A673 (cell line): ENCODE measurements around the gene CUBN. TPM values are rescaled to one million over a fixed set of nuclear protein-coding genes. Genes with fewer than 3 reads are reported as not detected.

ENCODE experiments used
- BruUV-seq: library from RNA; stranded (reverse); fragments of 400-500 nt; replicated peaks from 2 replicates; lab custom pipeline; 2021; lab: Mats Ljungman, UMichigan
- CTCF ChIA-PET: fragments of 300-600 bp; sonication (Branson Sonifier 250); formaldehyde crosslinking; loops from one replicate; lab custom pipeline; 2022; ENCODE audit warnings: antibody characterized with exemption; lab: Charles Lee
- POLR2A ChIA-PET: fragments of 300-600 bp; sonication (Branson Sonifier 250); formaldehyde crosslinking; loops from one replicate; lab custom pipeline; 2022; ENCODE audit warnings: antibody characterized with exemption; ENCODE audit not compliant: low non-redundant PET; lab: Charles Lee
- DNase-seq: peaks from one replicate; pipeline ENCODE4 v3.0.0-alpha.2; 2015; ENCODE audit warnings: low spot score
- H3K27ac ChIP-seq: fragments of 200-600 bp; sonication (generic); 2 replicates; pipeline ENCODE4 v1.5.1; 2016; ENCODE audit warnings: mixed run types, low read depth, mild to moderate bottlenecking, mixed read lengths, antibody characterized with exemption, low read length; ENCODE audit not compliant: poor library complexity, severe bottlenecking
- H3K27me3 ChIP-seq: fragments of 200-600 bp; sonication (generic); replicated peaks from 2 replicates; pipeline ENCODE4 v1.6.1; 2017; ENCODE audit warnings: mixed run types, low read depth, mild to moderate bottlenecking, mixed read lengths, antibody characterized with exemption, low read length; ENCODE audit not compliant: insufficient read depth, poor library complexity
- H3K36me3 ChIP-seq: fragments of 200-600 bp; sonication (generic); 2 replicates; pipeline ENCODE4 v1.6.1; 2016; ENCODE audit warnings: mixed run types, mild to moderate bottlenecking, mixed read lengths, antibody characterized with exemption, low read length; ENCODE audit not compliant: insufficient read depth, poor library complexity, severe bottlenecking
- H3K4me1 ChIP-seq: fragments of 200-600 bp; sonication (generic); 2 replicates; pipeline ENCODE4 v1.6.1; 2017; ENCODE audit warnings: mixed run types, mild to moderate bottlenecking, mixed read lengths, antibody characterized with exemption, low read length; ENCODE audit not compliant: insufficient read depth, poor library complexity, severe bottlenecking
- H3K4me3 ChIP-seq: fragments of 200-600 bp; sonication (generic); 2 replicates; pipeline ENCODE4 v1.5.1; 2016; ENCODE audit warnings: low read depth, mixed run types, mild to moderate bottlenecking, mixed read lengths, low read length; ENCODE audit not compliant: poor library complexity, severe bottlenecking
- H3K9me3 ChIP-seq: fragments of 200-600 bp; sonication (generic); 2 replicates; pipeline ENCODE4 v1.6.1; 2016; ENCODE audit warnings: mixed run types, low read depth, mild to moderate bottlenecking, mixed read lengths, antibody characterized with exemption, low read length; ENCODE audit not compliant: poor library complexity, severe bottlenecking
- EZH2 ChIP-seq: fragments of 200-600 bp; sonication (generic); IDR thresholded peaks from 2 replicates; pipeline ENCODE4 v1.6.1; 2017; ENCODE audit warnings: borderline replicate concordance, low read depth, mild to moderate bottlenecking, mixed read lengths, antibody characterized with exemption, low read length; ENCODE audit not compliant: poor library complexity, severe bottlenecking
- intact Hi-C: fragments of 100-400 bp; cut with micrococcal nuclease; formaldehyde crosslinking; loops from one replicate; pipeline ENCODE4 v1.10.0; 2022; ENCODE audit not compliant: unreplicated experiment
- total RNA-seq: library from RNA; stranded (reverse); gene quantifications from 2 replicates; pipeline ENCODE4 v1.2.3, GENCODE V29; 2021
- TF ChIP-seq, protein P1 (sequence below): fragments of 300-800, 200-600 bp; sonication (generic); conservative IDR thresholded peaks from 2 replicates; pipeline ENCODE4 v1.5.1; 2017; ENCODE audit warnings: low read depth, mild to moderate bottlenecking, antibody characterized with exemption, low read length, moderate library complexity, mixed read lengths

The CUBN gene
- total RNA-seq, 1 experiment from 2014 or later = 3.4 TPM

DNA sequence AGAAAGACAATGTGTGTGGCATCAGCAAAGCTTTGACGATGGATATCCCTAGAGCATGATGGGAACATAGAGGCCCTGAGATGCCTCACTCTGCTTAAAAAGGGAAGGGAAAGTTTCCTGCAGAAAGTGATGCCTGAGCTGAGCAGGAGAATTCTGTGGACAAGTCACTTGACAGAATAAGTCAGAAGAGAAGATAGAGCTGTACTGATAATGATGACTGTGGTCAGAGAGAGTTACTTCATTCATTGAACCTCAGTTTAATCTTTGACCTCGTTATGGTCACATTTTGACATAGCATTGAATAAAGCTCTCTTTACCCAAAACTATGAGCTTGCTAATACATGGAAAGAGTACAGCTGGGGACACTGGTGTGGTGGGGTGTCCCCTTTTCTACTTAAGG, 7.6 kb downstream of the CUBN start:
- ChIA-PET CTCF (no interaction called here), POLR2A (no interaction called here)
- no peak for TF ChIP-seq EZH2
- TF ChIP-seq, protein P1, sequence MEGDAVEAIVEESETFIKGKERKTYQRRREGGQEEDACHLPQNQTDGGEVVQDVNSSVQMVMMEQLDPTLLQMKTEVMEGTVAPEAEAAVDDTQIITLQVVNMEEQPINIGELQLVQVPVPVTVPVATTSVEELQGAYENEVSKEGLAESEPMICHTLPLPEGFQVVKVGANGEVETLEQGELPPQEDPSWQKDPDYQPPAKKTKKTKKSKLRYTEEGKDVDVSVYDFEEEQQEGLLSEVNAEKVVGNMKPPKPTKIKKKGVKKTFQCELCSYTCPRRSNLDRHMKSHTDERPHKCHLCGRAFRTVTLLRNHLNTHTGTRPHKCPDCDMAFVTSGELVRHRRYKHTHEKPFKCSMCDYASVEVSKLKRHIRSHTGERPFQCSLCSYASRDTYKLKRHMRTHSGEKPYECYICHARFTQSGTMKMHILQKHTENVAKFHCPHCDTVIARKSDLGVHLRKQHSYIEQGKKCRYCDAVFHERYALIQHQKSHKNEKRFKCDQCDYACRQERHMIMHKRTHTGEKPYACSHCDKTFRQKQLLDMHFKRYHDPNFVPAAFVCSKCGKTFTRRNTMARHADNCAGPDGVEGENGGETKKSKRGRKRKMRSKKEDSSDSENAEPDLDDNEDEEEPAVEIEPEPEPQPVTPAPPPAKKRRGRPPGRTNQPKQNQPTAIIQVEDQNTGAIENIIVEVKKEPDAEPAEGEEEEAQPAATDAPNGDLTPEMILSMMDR = no peak
- no peaks in the 10 kb centered on the region for H3K4me1 ChIP-seq
- no peak overlapping the region for H3K27ac ChIP-seq
- intact Hi-C loops = no loop called here
- BruUV-seq = no TSS peak
- H3K4me3 ChIP-seq = no peak overlapping the region
- no peaks in the 10 kb centered on the region for H3K27me3 ChIP-seq
- DNase-seq = no peak
- H3K36me3 ChIP-seq = no peaks in the 10 kb centered on the region
- H3K9me3 ChIP-seq = no peaks in the 10 kb centered on the region

DNA sequence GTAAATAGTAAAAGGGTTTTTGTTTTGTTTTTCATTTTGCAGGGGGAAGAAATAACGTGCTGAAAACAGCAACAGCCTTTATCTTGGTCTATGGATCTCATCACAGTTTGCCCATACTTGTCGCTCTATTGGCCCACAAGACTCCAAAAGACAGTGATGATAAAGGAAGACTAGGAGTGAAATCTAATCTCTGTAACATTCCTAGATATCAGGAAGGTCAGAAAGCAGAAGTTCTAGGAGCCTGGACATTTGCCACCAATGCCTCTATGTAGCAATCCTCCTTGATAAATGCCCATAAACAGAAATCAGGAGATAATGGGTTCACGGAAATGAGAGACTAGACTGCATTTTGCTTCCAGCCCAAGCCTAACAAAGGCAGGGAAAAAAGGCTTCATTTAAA, 8.9 kb downstream of the CUBN start:
- Histone ChIP-seq H3K9me3 (no peaks in the 10 kb centered on the region), H3K27ac (no peak overlapping the region)

DNA sequence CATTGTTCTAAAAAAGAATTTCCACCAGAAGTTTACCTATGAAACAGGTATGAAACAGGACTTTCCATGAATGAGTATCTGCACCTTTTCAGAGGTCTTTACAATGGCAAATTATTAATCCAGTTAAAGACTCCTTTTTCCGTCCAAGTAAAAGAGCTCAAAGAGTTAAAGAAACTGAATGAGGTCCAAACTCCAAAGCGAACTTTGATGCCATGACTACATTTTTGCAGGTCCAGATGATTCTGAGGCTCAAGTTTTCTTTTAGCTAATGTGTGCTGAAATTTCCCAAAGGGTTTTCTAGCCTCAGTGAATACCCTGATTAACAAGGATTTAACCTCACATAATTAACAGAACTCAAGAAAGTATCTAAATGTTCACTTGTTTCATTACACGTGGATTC, 9.8 kb downstream of the CUBN start:
- Histone ChIP-seq H3K4me3 (no peak overlapping the region), H3K36me3 (no peaks in the 10 kb centered on the region), H3K27ac (no peak overlapping the region), H3K27me3 (no peaks in the 10 kb centered on the region), H3K4me1 (peaks cover 4% of the 10 kb centered on the region), H3K9me3 (no peaks in the 10 kb centered on the region)
- CTCF ChIA-PET = no interaction called here
- BruUV-seq = no TSS peak
- no peak for DNase-seq
- TF ChIP-seq EZH2 = no peak
- TF ChIP-seq, protein P1 = no peak
- POLR2A ChIA-PET = no interaction called here
- intact Hi-C loops = no loop called here

More for the DNA sequence above, 8.9 kb downstream of the CUBN start:
- TF ChIP-seq, protein P1 = no peak
- Histone ChIP-seq H3K4me3 (no peak overlapping the region), H3K27me3 (no peaks in the 10 kb centered on the region), H3K4me1 (no peaks in the 10 kb centered on the region), H3K36me3 (no peaks in the 10 kb centered on the region)
- intact Hi-C loops = no loop called here
- DNase-seq = no peak
- BruUV-seq = no TSS peak
- POLR2A ChIA-PET = no interaction called here
- CTCF ChIA-PET = no interaction called here
